ENCODE data around the gene NAXD.
A peak's percentile ranks its signal among the peaks of the same experiment; 100 is the strongest.

The NAXD gene

GRCh38 chr13:110645750-110646149 lies 30.4 kb downstream of the NAXD start:
- no peak for DNase-seq

- DNase-seq = no peak
Observed at GRCh38 chr13:110646442-110647364, 31.4 kb downstream of the NAXD start.

GRCh38 chr13:110647365-110647737 lies 32.0 kb downstream of the NAXD start:
- DNase-seq = no peak

DNA sequence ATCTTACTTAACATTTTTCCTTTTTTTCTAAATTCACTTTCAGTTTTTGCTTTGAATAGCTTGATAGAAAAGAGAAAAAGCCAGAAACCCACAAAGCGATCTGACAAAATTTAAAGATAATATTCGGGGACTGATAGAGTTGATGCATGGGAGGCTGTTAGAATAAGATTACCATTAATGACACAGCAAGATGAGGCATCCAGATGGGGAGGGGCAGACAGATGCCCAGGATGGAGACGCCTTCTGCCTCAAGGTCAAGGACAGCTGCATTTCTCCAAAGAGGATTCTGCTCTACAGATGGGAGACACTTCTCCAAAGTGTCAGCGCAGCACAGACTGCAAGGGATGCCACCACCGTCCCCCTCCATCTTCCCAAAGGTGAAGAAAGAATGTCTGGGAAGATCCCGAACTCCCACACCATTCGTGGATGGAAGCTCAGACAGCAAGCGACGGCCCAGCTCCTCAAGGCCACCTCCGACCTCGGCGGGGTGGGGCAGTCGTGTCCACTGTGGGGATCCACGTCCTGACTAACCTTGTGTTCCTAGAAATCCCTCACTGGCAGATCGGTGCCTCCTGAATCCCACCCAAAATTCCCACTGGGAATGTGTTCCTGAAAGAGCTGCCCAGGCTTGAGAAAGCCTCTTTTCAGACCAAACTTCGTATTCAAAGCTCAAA lies 32.9 kb downstream of the NAXD start:
- DNase-seq = no peak

DNA sequence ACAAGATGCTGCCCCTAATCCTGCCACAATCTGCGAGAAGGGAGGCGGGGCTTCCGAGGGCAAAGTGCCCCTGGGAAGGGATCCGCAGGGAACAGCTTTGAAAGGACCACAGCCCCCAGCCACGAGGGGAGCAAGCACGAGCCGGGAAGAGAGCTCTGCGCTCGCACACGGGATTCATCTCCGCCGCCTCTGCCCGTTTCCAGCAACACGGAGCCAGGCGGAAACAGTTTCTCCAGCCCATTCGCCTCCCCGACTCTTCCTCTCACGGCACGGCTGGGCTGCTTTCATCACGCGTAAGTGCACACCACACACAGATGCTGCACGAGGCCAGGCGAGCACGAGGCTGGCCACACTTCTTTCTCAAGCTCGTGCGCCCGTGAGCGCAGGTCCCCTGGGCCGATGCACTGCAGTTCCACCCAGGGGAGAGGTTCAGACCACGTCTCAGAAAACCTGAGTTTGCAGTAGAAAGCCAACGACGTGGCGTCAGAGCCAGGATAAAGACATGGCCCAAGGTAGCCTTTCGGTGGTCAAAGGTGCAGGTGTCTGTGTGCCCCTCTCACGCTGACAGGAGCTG lies 33.6 kb downstream of the NAXD start:
- DNase-seq = no peak

DNA sequence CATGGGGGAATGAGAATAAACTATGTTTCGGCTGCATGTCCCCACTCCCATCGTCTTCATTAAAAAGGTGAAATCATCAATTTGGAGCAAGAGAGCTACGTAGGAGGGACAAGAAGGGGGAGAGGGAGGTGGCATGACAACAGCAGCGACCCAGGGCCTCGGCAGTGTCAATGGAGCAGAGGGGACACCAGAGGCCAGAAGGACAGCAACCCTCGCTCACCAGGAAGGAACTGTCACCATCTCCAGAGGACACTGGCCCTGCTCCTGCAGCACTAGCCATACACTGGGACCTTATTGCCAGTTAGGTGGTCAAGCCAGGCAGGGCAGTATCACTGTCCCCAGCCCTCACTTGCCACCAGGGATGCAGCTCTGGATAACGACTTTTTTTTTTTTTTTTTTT lies 34.2 kb downstream of the NAXD start:
- no peak for DNase-seq

- DNase-seq = no peak
Observed at GRCh38 chr13:110650436-110650835, 35.1 kb downstream of the NAXD start.

- no peak for DNase-seq
Observed at GRCh38 chr13:110651271-110651670, 35.9 kb downstream of the NAXD start.

- no peak for DNase-seq
Observed at GRCh38 chr13:110651726-110652230, 36.4 kb downstream of the NAXD start.

DNA sequence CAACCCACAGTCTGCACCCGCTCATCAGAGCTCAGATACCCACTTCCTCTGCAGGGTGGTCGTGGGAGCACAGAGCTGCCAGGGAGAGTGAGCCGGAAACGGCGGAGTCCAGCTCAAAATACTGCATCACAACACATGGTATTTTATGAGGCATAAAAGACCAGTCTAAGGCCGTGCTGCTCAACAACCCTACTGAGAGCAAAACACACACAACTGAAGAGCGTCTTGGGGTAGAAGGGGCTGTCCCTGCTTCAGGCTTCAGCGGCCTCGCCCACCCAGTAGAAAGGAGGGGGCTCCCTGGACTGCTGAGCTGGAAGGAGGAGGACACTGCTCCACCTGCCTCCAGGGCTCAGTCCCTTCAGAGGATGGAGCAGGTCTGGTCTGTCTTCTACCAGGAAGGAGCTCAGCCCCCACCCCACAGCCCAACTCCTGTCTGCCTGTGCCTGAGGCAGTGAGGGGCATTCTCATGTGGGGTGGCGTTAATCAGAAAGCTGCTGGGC lies 36.9 kb downstream of the NAXD start:
- no peak for DNase-seq

DNA sequence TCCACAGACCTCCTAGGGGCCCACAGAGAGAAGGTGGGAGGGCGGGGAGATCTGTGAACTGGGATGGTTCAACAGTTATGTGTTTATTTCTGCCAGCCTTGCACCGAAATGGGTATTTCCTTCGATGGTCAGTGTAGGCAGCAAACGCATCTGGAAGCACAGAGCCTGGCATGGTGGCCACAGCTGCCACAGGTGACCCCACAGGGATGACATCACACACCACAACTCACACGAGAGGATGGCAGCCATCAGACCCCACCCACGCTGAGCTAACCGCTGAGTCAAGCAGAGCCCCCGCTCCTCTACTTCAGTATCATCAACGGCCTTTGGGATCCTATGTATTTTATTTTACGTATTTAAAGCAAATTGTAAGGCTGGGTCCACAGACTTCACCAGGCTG lies 37.4 kb downstream of the NAXD start:
- no peak for DNase-seq

DNA sequence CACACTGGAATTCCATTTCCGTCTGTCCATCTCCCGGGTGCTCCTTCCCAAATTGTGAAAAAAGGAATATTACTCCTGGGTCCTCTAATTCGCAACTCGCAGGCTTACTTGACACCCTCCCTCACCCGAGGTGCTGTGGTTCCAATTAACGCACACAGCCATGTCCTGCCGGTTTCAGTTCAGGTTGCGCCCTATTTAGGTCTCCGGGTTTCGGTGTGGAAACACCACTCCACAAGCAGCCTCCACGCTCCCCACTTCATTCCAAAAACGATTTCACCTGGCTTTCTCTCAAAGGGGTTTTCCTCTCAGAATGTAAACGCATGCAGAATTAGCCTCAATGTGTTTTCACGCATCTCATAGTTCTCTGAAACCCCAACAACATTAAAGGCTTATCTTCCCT lies 37.9 kb downstream of the NAXD start:
- no peak for DNase-seq

GRCh38 chr13:110653851-110654250 lies 38.5 kb downstream of the NAXD start:
- no peak for DNase-seq

- no peak for DNase-seq
Observed at GRCh38 chr13:110657196-110657595, 41.9 kb downstream of the NAXD start.

DNA sequence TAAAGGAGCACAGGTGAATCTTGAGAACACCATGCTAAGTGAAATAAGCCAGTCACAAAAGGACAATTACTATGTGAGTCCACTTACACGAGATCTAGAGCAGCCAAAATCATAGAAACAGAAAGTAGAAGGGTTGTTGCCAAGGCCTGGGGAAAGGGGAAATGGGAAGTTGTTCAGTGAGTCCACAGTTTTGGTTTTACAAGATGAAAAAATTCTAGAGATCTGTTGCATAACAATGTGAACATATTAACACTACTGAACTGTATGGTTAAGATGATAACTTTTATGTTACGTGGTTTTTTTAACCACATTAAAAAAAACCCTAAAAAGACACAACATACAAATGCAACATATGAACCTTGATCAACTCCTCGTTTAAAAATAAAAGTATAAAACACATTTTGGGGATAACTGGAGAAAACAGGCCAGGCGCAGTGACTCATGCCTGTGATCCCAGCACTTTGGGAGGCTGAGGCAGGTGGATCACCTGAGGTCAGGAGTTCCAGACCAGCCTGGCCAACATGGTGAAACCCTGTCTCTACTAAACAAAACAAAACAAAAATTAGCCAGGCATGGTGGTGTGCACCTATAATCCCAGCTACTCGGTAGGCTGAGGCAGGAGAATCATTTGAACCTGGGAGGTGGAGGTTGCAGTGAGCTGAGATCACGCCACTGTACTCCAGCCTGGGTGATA lies 43.0 kb downstream of the NAXD start:
- DNase-seq = peak; percentile 19 to 26

DNA sequence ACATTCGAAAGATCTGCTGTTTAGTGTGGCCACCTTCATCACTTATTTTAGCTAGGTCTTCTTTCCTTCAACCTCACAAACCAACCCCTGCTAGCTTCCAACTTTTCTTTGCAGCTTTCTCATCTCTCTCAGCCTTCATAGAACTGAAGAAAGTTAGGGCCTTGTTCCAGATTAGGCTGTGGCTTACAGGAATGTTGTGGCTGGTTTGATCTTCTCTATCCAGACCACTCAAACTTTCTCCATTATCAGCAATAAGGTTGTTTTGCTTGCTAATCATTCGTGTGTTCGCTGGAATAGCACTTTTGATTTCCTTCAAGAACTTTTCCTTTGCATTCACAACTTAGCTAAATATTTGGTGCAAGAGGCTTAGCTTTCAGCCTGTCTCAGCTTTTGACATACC lies 45.9 kb downstream of the NAXD start:
- no peak for DNase-seq

DNA sequence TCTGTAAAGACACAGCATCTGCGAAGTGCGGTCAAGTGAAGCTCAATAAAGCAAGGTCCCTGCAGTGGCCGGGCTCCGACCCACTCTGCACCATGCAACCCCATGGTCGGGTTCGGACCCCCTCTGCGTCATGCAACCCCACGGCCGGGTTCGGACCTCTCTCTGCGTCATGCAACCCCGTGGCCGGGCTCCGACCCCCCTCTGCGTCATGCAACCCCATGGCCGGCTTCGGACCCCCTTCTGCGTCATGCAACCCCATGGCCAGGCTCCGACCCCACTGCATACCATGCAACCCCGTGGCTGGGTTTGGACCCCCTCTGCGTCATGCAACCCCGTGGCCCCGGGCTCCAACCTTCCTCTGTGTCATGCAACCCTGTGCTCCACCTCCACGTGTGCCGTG lies 46.7 kb downstream of the NAXD start:
- no peak for DNase-seq

GRCh38 chr13:110662777-110663443 lies 47.6 kb downstream of the NAXD start:
- no peak for DNase-seq

- no peak for DNase-seq
Observed at GRCh38 chr13:110663491-110663890, 48.1 kb downstream of the NAXD start.

- DNase-seq = no peak
Observed at GRCh38 chr13:110664041-110664440, 48.7 kb downstream of the NAXD start.

GRCh38 chr13:110664673-110665072 lies 49.3 kb downstream of the NAXD start:
- no peak for DNase-seq

DNA sequence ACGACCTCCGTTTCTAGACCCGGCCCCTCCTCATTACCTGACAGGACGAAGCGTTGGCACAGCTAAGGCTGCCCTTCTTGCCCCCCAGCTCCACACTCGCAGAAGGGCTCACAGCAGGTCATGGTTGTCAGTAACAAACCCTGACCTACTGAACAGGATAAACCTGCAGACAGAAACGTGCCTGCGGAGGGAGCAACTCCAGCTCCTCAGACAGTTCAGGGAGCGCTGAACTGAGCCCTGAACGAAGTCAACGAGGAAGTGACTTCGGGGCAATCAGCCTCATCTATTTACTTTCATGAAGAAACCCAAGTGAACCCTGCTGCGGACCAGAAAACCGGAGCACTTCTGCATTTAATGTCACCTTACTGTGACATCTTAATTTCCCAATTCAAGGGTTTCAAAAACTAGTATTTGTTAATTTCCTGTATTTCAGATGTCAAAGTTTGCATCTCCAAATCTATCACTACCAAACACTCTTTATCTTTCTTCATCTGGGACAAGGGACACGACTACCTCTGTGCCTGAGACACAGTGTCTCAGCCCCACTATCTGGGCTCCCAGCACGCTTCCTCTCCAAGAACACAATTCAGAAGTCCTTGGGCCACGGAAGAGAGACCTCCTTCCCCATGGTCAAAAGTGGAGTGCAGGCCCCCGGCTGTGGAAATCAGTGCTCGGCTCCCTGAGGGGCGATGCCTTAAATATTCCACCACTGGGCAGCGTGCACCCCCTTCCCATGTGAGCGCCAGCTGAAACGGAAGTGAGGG lies 50.3 kb downstream of the NAXD start:
- DNase-seq = peak in 1 of 2 donors; percentile 56
